ENCODE results near the gene AOPEP. TPM values are rescaled to one million over a fixed set of nuclear protein-coding genes. Genes with fewer than 3 reads are reported as not detected.

Gene AOPEP
- total and polyA plus RNA-seq, 9 of the 15 experiments (the other 6 are each of a cell fraction or from before 2014, with no cell fraction given), result 4.5 to 19.3 (median 13.5) TPM

- TF ChIP-seq GTF2B (IDR thresholded peaks at IDR 0.05; ENCODE audit: extremely low read depth, insufficient read length) (no peak), ZNF239 (CRISPR knock-in tag; IDR thresholded peaks at IDR 0.05) (no peak), ZBTB1 (CRISPR knock-in tag; IDR thresholded peaks at IDR 0.05; ENCODE audit: borderline replicate concordance, low read depth) (no peak), POLR2AphosphoS5 (IDR thresholded peaks at IDR 0.05; ENCODE audit: control insufficient read depth, insufficient read depth, low read depth, low read length) (peak; percentile 53; the same call in 1 of the 2 replicates), ZNF133 (CRISPR knock-in tag; IDR thresholded peaks at IDR 0.05) (no peak), SFPQ (IDR thresholded peaks at IDR 0.05; ENCODE audit: low read depth, low read length) (no peak), USF2 (CRISPR knock-in tag; IDR thresholded peaks at IDR 0.05) (no peak), ESRRB (CRISPR knock-in tag; IDR thresholded peaks at IDR 0.05; ENCODE audit: borderline replicate concordance) (no peak), ZNF347 (CRISPR knock-in tag; IDR thresholded peaks at IDR 0.05; ENCODE audit: low read depth) (no peak), MEF2A (IDR thresholded peaks at IDR 0.05; ENCODE audit: control insufficient read depth, low read depth, low read length) (no peak), SP2 (IDR thresholded peaks at IDR 0.05; ENCODE audit: extremely low read depth, low read depth, low read length, poor library complexity, severe bottlenecking) (no peak), JUNB (CRISPR knock-in tag; conservative IDR thresholded peaks at IDR 0.05) (no peak), HOMEZ (CRISPR knock-in tag; IDR thresholded peaks at IDR 0.05) (no peak), CHD4 (IDR thresholded peaks at IDR 0.05; ENCODE audit: insufficient read depth, insufficient replicate concordance, low read depth, low read length, poor library complexity, severe bottlenecking) (no peak), RNF219 (CRISPR knock-in tag; IDR thresholded peaks at IDR 0.05) (no peak), SAP30 (IDR thresholded peaks at IDR 0.05; ENCODE audit: borderline replicate concordance, insufficient read depth, low read depth, low read length, poor library complexity, severe bottlenecking) (no peak), BACH1 (tag; IDR thresholded peaks at IDR 0.05) (no peak), CREM (IDR thresholded peaks at IDR 0.05; ENCODE audit: low read depth) (0 out of 2 replicates have a peak, but pooled peaks have one; percentile 20), HOXB6 (CRISPR knock-in tag; IDR thresholded peaks at IDR 0.05; ENCODE audit: borderline replicate concordance) (no peak)
Observed at GRCh38 chr9:94780516-94780950, 54.0 kb downstream of the AOPEP start (continued).

All from K562 (cell line).